ENCODE measurements around the gene TUFM. TPM values are rescaled to one million over a fixed set of nuclear protein-coding genes. Genes with fewer than 3 reads are reported as not detected.
"Not testable (repeated sequence)": the region's sequence is repeated elsewhere in the genome, so short reads cannot be mapped to it uniquely, and the experiment has no call there.

TUFM gene
- total and polyA plus RNA-seq, 2 donors, result 44.4 to 148 TPM

DNA sequence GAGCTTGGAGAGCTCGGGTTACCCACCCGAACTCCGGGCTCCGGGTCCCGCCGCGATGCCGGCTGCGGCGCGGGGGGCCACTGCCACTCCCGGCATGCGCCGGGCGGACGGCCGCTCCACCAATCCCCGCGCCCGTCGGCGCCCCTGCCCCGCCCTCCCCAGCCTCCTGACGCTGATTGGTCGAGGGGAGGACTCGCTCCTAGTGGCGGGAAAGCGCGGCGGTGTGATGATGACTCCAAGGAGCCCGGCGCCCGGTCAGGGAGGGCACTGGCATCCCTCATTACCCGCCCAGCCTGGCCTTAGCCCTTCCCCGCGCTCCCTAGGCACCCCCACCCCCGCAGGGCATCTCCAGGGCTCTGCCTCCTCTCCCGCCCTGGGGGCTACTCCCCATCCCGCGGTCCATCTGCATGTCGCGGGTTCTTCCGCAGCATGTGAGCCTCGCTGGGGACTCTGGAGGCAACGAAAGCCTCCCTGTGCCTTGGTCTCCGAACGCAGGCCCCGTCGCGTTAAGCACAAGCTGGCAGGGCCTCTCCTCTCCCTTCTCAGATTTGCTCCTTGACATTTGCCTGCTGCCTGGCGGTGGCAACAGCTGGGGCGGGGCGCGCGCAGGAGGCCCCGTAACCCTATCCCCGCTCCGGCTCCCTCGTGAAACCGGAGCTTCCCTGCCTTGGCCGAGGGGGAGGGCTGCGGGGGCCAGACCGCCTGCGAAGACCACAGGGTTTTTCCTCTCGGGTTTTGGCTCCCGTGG is 33.9 kb upstream of the TUFM start:
- Histone ChIP-seq H3K36me3 (ENCODE audit: insufficient read depth) (no peaks in the 10 kb centered on the region), H3K4me3 (ENCODE audit: low read depth, low read length) (peak overlapping the region; percentile 54), H3K27ac (ENCODE audit: low read depth) (no peak overlapping the region), H3K4me1 (ENCODE audit: insufficient read depth) (peaks cover 2% of the 10 kb centered on the region)
- DNase-seq (ENCODE audit: extremely low spot score), result peak; percentile 37
- under 1% methylated on average over 66 of the region's 66 CpGs for WGBS

DNA sequence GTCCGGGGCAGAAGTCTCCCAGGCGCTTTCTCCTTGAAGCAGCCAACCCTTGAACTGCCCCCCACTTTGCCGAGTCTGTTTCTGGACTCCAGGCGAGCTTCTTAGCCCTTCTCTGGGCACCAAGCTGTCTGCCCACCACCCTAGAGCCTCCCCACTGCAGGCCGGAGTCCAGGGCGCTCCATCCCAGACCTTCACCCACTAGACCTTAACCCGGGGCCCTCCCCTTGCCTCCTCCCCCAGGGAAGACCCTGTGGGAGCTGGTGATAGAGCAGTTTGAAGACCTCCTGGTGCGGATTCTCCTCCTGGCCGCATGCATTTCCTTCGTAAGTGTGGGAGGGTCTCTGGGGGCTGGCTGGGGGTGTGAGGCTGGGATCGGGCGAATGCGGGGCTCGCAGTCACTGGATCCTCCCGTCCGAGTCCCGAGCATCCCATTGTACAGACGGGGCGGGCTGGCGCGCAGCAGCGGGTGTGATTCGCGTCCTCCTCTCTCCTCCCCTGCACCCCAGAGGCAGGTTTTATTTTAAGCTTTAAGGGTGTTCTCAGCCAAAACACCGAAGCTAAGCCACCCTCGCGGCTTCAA is 33.2 kb upstream of the TUFM start:
- H3K36me3 ChIP-seq (ENCODE audit: insufficient read depth), result no peaks in the 10 kb centered on the region
- under 1% methylated on average over 27 of the region's 27 CpGs for WGBS
- no peak overlapping the region for H3K27ac ChIP-seq (ENCODE audit: low read depth)
- H3K4me3 ChIP-seq (ENCODE audit: low read depth, low read length), result peak overlapping the region; percentile 54
- H3K4me1 ChIP-seq (ENCODE audit: insufficient read depth), result peaks cover 2% of the 10 kb centered on the region
- no peak for DNase-seq (ENCODE audit: extremely low spot score)

DNA sequence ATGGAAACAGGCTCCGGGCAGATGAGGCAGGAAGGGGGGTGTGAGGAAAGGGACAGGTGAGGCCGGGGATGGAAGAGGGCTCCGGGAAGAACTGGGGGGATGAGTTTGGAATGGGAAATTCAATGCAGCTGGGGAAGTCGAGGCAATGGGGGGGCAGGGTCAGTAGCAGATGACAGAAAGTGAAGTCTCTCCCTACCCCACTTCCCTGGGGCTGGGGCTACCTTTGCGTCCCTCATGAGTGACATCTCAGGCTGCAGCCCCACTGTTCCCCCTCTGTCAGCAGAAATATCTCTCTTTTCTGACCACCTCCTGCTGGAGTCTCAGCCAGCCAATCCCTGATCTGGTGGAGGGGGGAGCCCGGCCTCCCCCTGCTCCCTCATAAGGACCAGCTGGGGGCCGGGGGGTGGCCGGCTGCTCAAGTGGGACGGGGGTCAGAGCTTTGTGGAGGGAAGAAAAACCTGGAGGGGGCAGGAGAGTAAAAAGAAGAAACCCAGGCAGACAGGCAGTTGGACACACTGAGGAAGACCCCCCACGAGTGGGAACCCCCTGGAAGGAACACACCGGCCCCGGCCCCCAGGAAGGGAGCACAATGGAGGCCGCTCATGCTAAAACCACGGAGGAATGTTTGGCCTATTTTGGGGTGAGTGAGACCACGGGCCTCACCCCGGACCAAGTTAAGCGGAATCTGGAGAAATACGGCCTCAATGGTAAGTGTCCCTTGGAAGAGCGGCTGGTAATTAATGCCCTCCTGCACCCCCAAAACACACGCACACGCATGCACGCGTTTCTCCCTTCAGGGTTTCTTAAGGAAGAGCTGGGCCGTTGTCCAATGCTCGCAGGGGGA is 32.2 kb upstream of the TUFM start, which contains the start of gene ATP2A1:
ATP2A1 (plus strand) TSS at position 406 of the 844 bp plus-strand sequence; CDS start at position 590, 184 bp downstream.
- Histone ChIP-seq H3K27ac (ENCODE audit: low read depth) (no peak within 1 kb of the TSS), H3K4me1 (ENCODE audit: insufficient read depth) (peaks cover 2% of the 10 kb centered on the region), H3K4me3 (ENCODE audit: low read depth, low read length) (peak within 1 kb of the TSS; percentile 54), H3K36me3 (ENCODE audit: insufficient read depth) (no peaks in the 10 kb centered on the region)
- WGBS, result 69% methylated on average over 25 of the region's 25 CpGs
- DNase-seq (ENCODE audit: extremely low spot score), result no peak

DNA sequence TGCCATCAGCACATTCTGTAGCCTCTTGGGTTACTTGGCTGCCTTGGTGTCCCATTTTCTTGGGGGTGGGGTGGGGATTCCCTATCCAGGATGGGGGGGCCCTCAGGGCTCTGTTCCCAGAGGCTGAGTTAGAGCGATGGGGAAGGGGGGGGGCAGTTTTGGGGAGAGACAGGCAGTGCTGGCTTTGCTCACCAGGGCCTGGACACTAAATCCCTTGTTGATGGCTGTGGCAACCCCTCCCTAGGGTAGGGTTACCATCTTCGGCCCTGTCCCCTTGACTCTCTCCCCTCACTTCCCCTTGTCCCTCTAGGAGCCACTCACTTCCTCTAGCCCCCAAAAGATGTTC is 31.5 kb upstream of the TUFM start:
- Histone ChIP-seq H3K36me3 (ENCODE audit: insufficient read depth) (no peaks in the 10 kb centered on the region), H3K4me3 (ENCODE audit: low read depth, low read length) (no peak overlapping the region), H3K27ac (ENCODE audit: low read depth) (no peak overlapping the region), H3K4me1 (ENCODE audit: insufficient read depth) (peaks cover 2% of the 10 kb centered on the region)
- no peak for DNase-seq (ENCODE audit: extremely low spot score)
- WGBS, result 43% methylated on average over 2 of the region's 2 CpGs

DNA sequence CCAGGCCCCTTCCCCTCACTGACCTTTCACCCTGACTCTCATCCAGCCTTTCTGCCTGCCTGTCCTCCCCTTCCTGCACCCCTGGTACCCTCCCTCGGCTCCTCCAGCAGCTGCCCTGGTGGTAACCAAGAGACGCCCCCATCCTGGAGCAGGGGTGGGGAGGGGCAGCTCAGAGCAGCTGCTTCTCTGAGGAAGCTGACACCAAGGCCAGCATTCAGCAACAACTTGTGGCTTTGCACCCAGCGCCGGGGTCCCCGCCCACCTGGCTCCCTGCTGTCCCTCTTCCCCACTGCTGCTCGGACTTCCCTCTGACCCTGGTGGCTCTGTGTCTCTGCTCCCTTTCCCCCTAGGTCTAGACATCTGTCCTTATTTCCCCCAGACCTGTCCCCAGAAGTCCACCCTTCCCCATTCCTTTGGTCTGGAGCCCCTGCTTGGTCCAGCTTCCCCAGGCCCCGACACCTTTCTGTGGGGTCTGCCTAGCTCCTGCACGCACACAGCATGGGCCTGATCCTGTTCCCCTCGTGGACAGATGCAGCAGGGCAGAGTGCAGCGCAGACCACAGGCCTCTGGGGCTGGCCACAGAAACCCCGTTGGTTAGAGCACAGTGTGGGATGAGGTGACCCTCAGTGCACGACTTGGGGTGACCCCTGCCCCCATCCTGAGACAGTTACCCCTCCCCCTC is 31.0 kb upstream of the TUFM start:
- H3K4me1 ChIP-seq (ENCODE audit: insufficient read depth), result peaks cover 2% of the 10 kb centered on the region
- no peak overlapping the region for H3K4me3 ChIP-seq (ENCODE audit: low read depth, low read length)
- DNase-seq (ENCODE audit: extremely low spot score), result no peak
- H3K36me3 ChIP-seq (ENCODE audit: insufficient read depth), result no peaks in the 10 kb centered on the region
- H3K27ac ChIP-seq (ENCODE audit: low read depth), result no peak overlapping the region
- WGBS, result 44% methylated on average over 12 of the region's 12 CpGs

DNA sequence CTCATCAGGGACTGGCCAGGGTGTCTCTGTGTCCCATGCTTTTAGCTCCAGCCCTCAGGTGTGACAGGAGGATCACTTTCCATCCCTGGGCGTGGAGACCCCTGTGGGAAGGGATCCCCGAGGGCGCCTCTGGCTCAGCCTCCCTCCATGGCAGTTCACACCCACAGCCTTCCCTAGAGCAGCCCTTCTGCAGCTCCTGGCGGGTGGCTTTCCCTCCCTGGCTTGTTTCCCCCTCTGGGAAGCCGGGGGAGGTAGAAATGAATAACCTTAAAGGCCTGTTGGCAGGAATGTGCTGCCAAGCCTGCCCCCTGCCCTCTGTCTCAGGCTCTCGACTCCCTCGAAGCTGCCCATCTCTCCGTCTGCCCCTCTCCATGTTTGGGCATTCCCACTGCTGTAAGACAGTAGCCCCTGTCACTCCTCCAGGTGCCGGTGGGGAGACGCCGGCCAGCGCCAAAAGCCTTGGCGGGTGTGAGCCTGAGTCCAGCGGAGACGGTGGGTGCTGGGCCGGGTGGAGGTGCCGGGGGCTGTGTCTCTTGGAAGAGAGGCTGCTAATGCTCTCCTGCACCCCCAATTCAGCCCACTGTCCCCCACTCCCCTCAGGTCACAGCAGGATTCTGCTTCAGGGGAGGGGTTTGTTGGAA is 30.0 kb upstream of the TUFM start:
- H3K4me1 ChIP-seq (ENCODE audit: insufficient read depth), result peaks cover 2% of the 10 kb centered on the region
- H3K27ac ChIP-seq (ENCODE audit: low read depth), result no peak overlapping the region
- 50% methylated on average over 17 of the region's 17 CpGs for WGBS
- no peak for DNase-seq (ENCODE audit: extremely low spot score)
- H3K36me3 ChIP-seq (ENCODE audit: insufficient read depth), result no peaks in the 10 kb centered on the region
- no peak overlapping the region for H3K4me3 ChIP-seq (ENCODE audit: low read depth, low read length)

DNA sequence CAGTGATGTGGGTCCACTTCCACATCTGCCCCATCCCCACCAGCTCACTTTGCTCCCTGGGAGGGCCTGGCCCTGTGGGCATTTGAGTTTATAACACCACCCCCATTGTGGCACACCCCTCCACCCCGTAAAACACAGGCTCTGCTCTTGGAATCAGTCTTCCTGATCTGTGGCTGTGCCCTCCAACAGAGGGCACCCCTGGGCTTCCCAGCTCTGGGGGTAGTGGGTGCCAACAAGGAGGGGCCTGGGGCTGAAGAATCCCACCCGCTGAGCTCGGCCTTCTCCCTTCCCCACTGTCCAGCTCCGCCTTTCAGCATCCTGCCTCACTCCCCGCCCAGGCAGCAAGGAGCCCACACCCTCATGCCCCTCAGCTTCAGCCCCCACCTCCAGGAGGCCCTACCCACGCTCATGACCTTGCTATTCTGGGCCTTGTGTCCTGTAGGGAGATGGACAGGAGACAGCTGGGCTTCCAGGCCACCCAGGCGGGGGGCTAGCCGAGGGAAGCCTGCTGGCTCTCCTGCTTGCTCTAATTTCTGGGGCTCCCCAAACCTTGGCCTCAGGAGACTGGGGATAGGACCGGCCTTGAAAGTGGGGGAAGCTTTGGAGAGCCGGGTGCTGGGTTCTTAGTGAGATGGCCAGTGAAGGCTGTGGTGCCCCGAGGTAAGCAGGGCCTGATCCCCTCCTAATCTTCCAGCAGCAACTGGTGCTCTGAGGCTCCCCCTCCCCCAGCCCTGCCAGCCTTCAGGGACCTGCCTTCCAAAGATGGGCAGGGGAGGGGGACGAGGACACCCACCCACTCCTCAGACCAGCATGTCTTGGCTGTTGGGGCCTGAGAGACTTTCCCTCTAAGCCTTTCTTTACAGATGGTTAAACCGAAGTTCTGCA is 29.2 kb upstream of the TUFM start:
- H3K4me1 ChIP-seq (ENCODE audit: insufficient read depth), result peaks cover 2% of the 10 kb centered on the region
- DNase-seq (ENCODE audit: extremely low spot score), result no peak
- WGBS, result 45% methylated on average over 13 of the region's 13 CpGs
- H3K36me3 ChIP-seq (ENCODE audit: insufficient read depth), result no peaks in the 10 kb centered on the region
- no peak overlapping the region for H3K4me3 ChIP-seq (ENCODE audit: low read depth, low read length)
- H3K27ac ChIP-seq (ENCODE audit: low read depth), result no peak overlapping the region

DNA sequence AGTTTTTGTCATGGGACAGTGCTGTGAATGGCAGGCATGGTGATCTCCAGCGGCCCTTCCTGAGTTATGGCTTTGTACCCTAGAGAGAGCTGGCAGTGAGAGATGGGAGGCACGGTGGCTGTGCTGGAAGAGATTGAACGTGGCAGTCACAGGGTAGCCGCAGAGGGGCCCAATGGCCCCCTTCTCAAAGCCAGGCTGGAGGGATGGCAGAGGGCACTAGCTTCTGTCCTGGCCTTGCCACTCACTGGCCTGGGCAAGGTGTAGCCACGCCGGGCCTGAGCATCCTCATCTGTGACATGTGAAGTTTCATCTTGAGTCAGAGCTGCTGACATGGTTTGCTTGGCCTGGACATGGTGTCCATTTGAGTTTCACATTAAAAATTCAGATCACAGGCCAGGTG is 28.3 kb upstream of the TUFM start:
- Histone ChIP-seq H3K27ac (ENCODE audit: low read depth) (no peak overlapping the region), H3K4me1 (ENCODE audit: insufficient read depth) (peaks cover 2% of the 10 kb centered on the region), H3K4me3 (ENCODE audit: low read depth, low read length) (no peak overlapping the region), H3K36me3 (ENCODE audit: insufficient read depth) (peaks cover 4% of the 10 kb centered on the region)
- WGBS, result 94% methylated on average over 6 of the region's 6 CpGs
- no peak for DNase-seq (ENCODE audit: extremely low spot score)

DNA sequence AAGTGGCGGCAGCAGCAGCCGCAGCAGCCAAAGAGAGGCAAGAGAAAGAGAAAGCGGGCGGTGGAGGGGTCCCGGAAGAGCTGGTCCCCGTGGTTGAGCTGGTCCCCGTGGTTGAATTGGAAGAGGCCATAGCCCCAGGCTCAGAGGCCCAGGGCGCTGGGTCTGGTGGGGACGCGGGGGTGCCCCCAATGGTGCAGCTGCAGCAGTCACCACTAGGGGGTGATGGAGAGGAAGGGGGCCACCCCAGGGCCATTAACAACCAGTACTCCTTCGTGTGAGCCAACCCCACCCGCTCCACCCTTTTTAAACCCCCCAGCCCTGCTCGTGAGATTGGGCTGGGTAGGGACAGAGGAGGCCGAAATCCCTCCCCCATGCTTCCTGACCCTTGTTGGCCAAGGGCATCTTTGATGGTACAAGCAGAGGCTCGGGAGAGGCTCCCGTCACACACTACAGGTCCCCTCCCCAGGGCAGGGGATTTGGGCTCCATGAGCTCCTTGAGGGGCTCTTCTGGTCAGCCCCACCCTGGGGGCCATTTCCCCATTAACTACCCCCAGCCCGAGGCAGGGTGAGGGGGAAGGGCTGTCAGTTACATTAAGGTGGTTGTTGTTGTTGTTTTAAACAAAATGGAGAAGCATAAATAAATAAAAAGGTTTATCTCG is 27.5 kb upstream of the TUFM start:
- H3K27ac ChIP-seq (ENCODE audit: low read depth), result no peak overlapping the region
- DNase-seq (ENCODE audit: extremely low spot score), result no peak
- no peaks in the 10 kb centered on the region for H3K4me1 ChIP-seq (ENCODE audit: insufficient read depth)
- H3K4me3 ChIP-seq (ENCODE audit: low read depth, low read length), result no peak overlapping the region
- 86% methylated on average over 18 of the region's 18 CpGs for WGBS
- H3K36me3 ChIP-seq (ENCODE audit: insufficient read depth), result peaks cover 10% of the 10 kb centered on the region

DNA sequence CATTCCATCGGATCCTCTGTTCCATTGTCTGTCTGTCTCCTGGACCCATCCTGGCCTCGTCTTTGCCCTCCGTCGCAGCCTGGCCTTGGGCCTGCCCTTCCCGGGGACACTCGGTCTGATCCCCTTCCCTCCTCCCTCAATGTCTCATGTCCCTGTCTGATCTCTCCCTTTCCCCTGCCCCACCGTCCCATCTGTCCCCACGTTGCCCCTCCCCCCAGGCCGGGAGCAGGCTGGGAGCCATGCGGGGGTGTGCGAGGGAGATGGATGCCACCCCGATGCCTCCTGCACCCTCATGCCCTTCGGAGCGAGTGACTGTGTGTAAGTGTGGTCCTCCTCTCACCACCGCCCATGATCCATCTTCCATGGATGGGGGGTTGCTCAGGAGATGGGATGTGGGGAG is 26.8 kb upstream of the TUFM start:
- H3K36me3 ChIP-seq (ENCODE audit: insufficient read depth), result peaks cover 11% of the 10 kb centered on the region
- WGBS, result 84% methylated on average over 15 of the region's 15 CpGs
- no peaks in the 10 kb centered on the region for H3K4me1 ChIP-seq (ENCODE audit: insufficient read depth)

DNA sequence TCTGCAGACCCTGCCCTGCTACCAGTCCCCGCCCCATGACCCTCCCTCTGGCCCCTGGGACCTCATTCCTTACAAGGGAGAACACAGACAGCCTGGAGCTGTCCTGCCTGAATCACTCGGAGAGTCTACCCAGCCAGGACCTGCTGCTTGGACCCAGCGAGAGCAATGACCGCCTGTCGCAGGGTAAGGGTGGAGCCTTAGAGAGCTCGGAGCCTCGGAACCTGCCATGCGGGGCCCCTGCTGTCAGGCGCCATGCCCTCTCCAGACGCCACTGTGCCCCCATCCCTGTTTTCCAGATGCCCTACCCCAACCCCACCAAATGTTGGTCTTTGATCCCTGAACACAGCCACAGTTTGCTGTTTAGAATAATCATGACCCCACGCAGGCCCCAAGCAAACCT is 23.1 kb upstream of the TUFM start:
- DNase-seq (ENCODE audit: extremely low spot score), result no peak
- Histone ChIP-seq H3K4me1 (ENCODE audit: insufficient read depth) (no peaks in the 10 kb centered on the region), H3K4me3 (ENCODE audit: low read depth, low read length) (no peak overlapping the region), H3K36me3 (ENCODE audit: insufficient read depth) (peaks cover 11% of the 10 kb centered on the region), H3K27ac (ENCODE audit: low read depth) (no peak overlapping the region)
- 94% methylated on average over 11 of the region's 11 CpGs for WGBS

More for the DNA sequence above, 26.8 kb upstream of the TUFM start:
- Histone ChIP-seq H3K27ac (ENCODE audit: low read depth) (no peak overlapping the region), H3K4me3 (ENCODE audit: low read depth, low read length) (no peak overlapping the region)
- no peak for DNase-seq (ENCODE audit: extremely low spot score)

DNA sequence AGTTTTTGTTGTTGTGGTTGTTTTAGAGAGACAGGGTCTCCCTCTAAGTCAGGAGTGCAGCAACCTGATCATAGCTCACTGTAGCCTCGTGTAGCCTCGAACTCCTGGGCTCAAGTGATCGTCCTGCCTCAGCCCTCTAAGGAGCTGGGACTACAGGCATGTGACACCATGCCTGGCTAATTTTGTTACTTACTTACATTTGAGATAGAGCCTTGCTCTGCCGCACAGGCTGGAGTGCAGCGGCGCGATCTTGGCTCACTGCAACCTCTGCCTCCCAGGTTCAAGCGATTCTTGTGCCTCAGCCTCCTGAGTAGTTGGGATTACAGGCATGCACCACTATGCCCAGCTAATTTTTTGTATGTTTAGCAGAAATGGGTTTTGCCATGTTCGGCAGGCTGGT is 21.5 kb upstream of the TUFM start:
- H3K4me1 ChIP-seq (ENCODE audit: insufficient read depth); H3K4me3 ChIP-seq (ENCODE audit: low read depth, low read length); DNase-seq (ENCODE audit: extremely low spot score); H3K27ac ChIP-seq (ENCODE audit: low read depth): not testable (repeated sequence)
- WGBS, result 93% methylated on average over 9 of the region's 9 CpGs
- H3K36me3 ChIP-seq (ENCODE audit: insufficient read depth), result peaks cover 11% of the 10 kb centered on the region
